K562 (cell line): ENCODE results near the gene NGRN.

Experiments
- ARID3A ChIP-seq: IDR thresholded peaks from 2 replicates; pipeline ENCODE4 v1.6.1; 2012; ENCODE audit warnings: low read depth, low read length, improper control_type of control experiment, borderline replicate concordance
- CSDE1 ChIP-seq, 2 experiments: fragments of 450-650 bp; IDR thresholded peaks; 2 replicates each; pipeline ENCODE4 v1.6.1; 2016; ENCODE audit warnings: mild to moderate bottlenecking in 1 of 2
- CTCF ChIP-seq, 3 experiments: IDR thresholded peaks in 2 of 3; conservative IDR thresholded peaks in 1 of 3; 2 replicates each; pipeline ENCODE4 v1.5.1; 2011 to 2012; ENCODE audit warnings: low read length in 3 of 3, mild to moderate bottlenecking in 3 of 3, control low read depth in 2 of 3, improper control_type of control experiment in 1 of 3, inconsistent platforms in 1 of 3, low read depth in 1 of 3, mixed read lengths in 1 of 3, moderate library complexity in 1 of 3; ENCODE audit not compliant: insufficient read depth in 2 of 3
- FOXM1 ChIP-seq, 2 experiments: fragments of 450-650 bp in 1 of 2; sonication (generic) in 1 of 2; formaldehyde crosslinking in 1 of 2; IDR thresholded peaks; 2 replicates each; pipeline versions ENCODE4 v1.6.1 to v1.9.0; 2017 to 2022; ENCODE audit warnings: low read depth in 2 of 2, mild to moderate bottlenecking in 2 of 2, missing genetic modification reagents in 1 of 2, moderate library complexity in 1 of 2
- MTA3 ChIP-seq: fragments of 450-650 bp; formaldehyde crosslinking; IDR thresholded peaks from 2 replicates; pipeline ENCODE4 v1.6.1; 2017; ENCODE audit warnings: mild to moderate bottlenecking, borderline replicate concordance
- POLR2AphosphoS5 ChIP-seq: IDR thresholded peaks from 2 replicates; pipeline ENCODE4 v1.6.1; 2011; ENCODE audit warnings: mild to moderate bottlenecking, low read depth, low read length, moderate library complexity; ENCODE audit not compliant: control insufficient read depth, insufficient read depth
- SMC3 ChIP-seq: conservative IDR thresholded peaks from 2 replicates; pipeline ENCODE4 v1.6.1; 2011; ENCODE audit warnings: low read depth, low read length, improper control_type of control experiment; ENCODE audit not compliant: insufficient read depth
- TSHZ1 ChIP-seq: fragments of 250-450 bp; sonication (Bioruptor Pico); IDR thresholded peaks from 2 replicates; pipeline ENCODE4 v1.4.0; 2020; ENCODE audit warnings: mild to moderate bottlenecking, moderate library complexity
- ZNF668 ChIP-seq: fragments of 250-450 bp; sonication (Bioruptor Pico); IDR thresholded peaks from 2 replicates; pipeline ENCODE4 v1.8.0; 2022; ENCODE audit warnings: mild to moderate bottlenecking, inconsistent platforms

GRCh38 chr15:90286678-90287077, 21.2 kb downstream of the NGRN start:
- no peak for TF ChIP-seq ZNF668 (CRISPR knock-in tag)
- TF ChIP-seq POLR2AphosphoS5 = no peak
- peak; percentile 65; the same call in 1 of the 2 replicates for TF ChIP-seq SMC3
- no peak for TF ChIP-seq MTA3
- TF ChIP-seq FOXM1 (IDR thresholded peaks at IDR 0.05; ENCODE audit: low read depth) = no peak
- no peak for TF ChIP-seq FOXM1 (CRISPR knock-in tag; IDR thresholded peaks at IDR 0.05; ENCODE audit: low read depth)
- TF ChIP-seq TSHZ1 (CRISPR knock-in tag) = no peak
- TF ChIP-seq CSDE1 (IDR thresholded peaks at IDR 0.05) = no peak
- peak; percentile 68 to 91 (median 68) for TF ChIP-seq CTCF (IDR thresholded peaks at IDR 0.05 in 2 of 3, conservative IDR thresholded peaks at IDR 0.05 in 1 of 3; ENCODE audit: insufficient read depth in 2 of 3, low read depth in 1 of 3, low read length in 3 of 3)
- no peak for TF ChIP-seq ARID3A
